HG03196 (cell line): Measurements from ENCODE around the gene SLC16A12.
"Not testable (repeated sequence)": the region's sequence is repeated elsewhere in the genome, so short reads cannot be mapped to it uniquely, and the experiment has no call there.

Experiments used
- ATAC-seq: cut with Tn5 transposase; IDR thresholded peaks from one replicate; pipeline ENCODE4 v1.9.1; 2021; ENCODE audit not compliant: unreplicated experiment

Gene SLC16A12

GRCh38 chr10:89426230-89426868 is 109.0 kb downstream of the SLC16A12 start:
- no peak for ATAC-seq

- no peak for ATAC-seq
These were observed 110.4 kb downstream of the SLC16A12 start for GRCh38 chr10:89425000-89425399.

GRCh38 chr10:89421018-89421476 is 114.3 kb downstream of the SLC16A12 start:
- no peak for ATAC-seq

- no peak for ATAC-seq
These were observed 115.8 kb downstream of the SLC16A12 start for GRCh38 chr10:89419548-89419947.

GRCh38 chr10:89416465-89416864 is 118.9 kb downstream of the SLC16A12 start:
- ATAC-seq: no peak

- ATAC-seq: peak; percentile 36
These were observed 120.2 kb downstream of the SLC16A12 start for GRCh38 chr10:89414879-89415821.

GRCh38 chr10:89414146-89414878 is 121.1 kb downstream of the SLC16A12 start, which contains the start of gene IFIT5:
IFIT5 (plus strand) TSS chr10:89414568; CDS start chr10:89414799, 231 bp downstream.
- ATAC-seq: peak; percentile 70

- no peak for ATAC-seq
These were observed 121.9 kb downstream of the SLC16A12 start for GRCh38 chr10:89413398-89413912.

GRCh38 chr10:89412276-89412675 is 123.1 kb downstream of the SLC16A12 start:
- not testable (repeated sequence) for ATAC-seq

- not testable (repeated sequence) for ATAC-seq
These were observed 124.3 kb downstream of the SLC16A12 start for GRCh38 chr10:89411135-89411534.

GRCh38 chr10:89410551-89410950 is 124.8 kb downstream of the SLC16A12 start:
- ATAC-seq: not testable (repeated sequence)

- ATAC-seq: not testable (repeated sequence)
These were observed 126.1 kb downstream of the SLC16A12 start for GRCh38 chr10:89409282-89409681.

GRCh38 chr10:89407792-89408191 is 127.6 kb downstream of the SLC16A12 start:
- ATAC-seq: not testable (repeated sequence)

GRCh38 chr10:89406178-89406577 is 129.2 kb downstream of the SLC16A12 start:
- not testable (repeated sequence) for ATAC-seq

- no peak for ATAC-seq
These were observed 131.0 kb downstream of the SLC16A12 start for GRCh38 chr10:89404104-89405047.

- no peak for ATAC-seq
These were observed 132.4 kb downstream of the SLC16A12 start for GRCh38 chr10:89403043-89403442.

- ATAC-seq: no peak
These were observed 135.4 kb downstream of the SLC16A12 start for GRCh38 chr10:89399956-89400355.

- no peak for ATAC-seq
These were observed 137.2 kb downstream of the SLC16A12 start for GRCh38 chr10:89398003-89398749.

- ATAC-seq: no peak
These were observed 140.3 kb downstream of the SLC16A12 start for GRCh38 chr10:89395141-89395540.
